ENCODE data around the gene EEF1AKMT1. TPM values are rescaled to one million over a fixed set of nuclear protein-coding genes. Genes with fewer than 3 reads are reported as not detected.

EEF1AKMT1 gene
- total RNA-seq, 1 experiment from 2014 or later: 9.2 TPM

- H3K27ac ChIP-seq (ENCODE audit: low read depth, low read length, poor library complexity, severe bottlenecking): no peak overlapping the region
- H3K36me3 ChIP-seq (ENCODE audit: insufficient read depth, low read length, poor library complexity, severe bottlenecking): no peaks in the 10 kb centered on the region
- intact Hi-C loops (cut with micrococcal nuclease; ENCODE audit: unreplicated experiment): loop anchor here (5.0 kb wide), 1 partner anchor 207 kb away; no protein-coding TSS in a partner anchor
- no peaks in the 10 kb centered on the region for H3K9me3 ChIP-seq (ENCODE audit: low read depth, low read length, poor library complexity, severe bottlenecking)
- TF ChIP-seq EZH2 (IDR thresholded peaks at IDR 0.05; ENCODE audit: borderline replicate concordance, low read depth, low read length, poor library complexity, severe bottlenecking) (no peak), CTCF (conservative IDR thresholded peaks at IDR 0.05; ENCODE audit: low read depth, low read length) (peak; percentile 37; the same call in 1 of the 2 replicates)
- ChIA-PET POLR2A (ENCODE audit: low non-redundant PET) (no interaction called here), CTCF (interaction anchor here (0.6 to 0.7 kb wide), 4 partner anchors 9 to 269 kb away, joined by 3 to 5 read pairs (median 4); partner anchors contain the start of gene XPO4)
- peaks cover 8% of the 10 kb centered on the region for H3K4me1 ChIP-seq (ENCODE audit: insufficient read depth, low read length, poor library complexity, severe bottlenecking)
- BruUV-seq (replicated peaks): no TSS peak
- H3K27me3 ChIP-seq (replicated peaks; ENCODE audit: insufficient read depth, low read depth, low read length, poor library complexity): no peaks in the 10 kb centered on the region
- H3K4me3 ChIP-seq (ENCODE audit: low read depth, low read length, poor library complexity, severe bottlenecking): peak overlapping the region; percentile 75
- DNase-seq (ENCODE audit: low spot score): peak; percentile 83
Measured at GRCh38 chr13:20703780-20704458, 69.8 kb downstream of the EEF1AKMT1 start.

GRCh38 chr13:20702915-20703779 lies 70.6 kb downstream of the EEF1AKMT1 start, which contains the start of gene IL17D:
IL17D (plus strand) TSS chr13:20703699; CDS start chr13:20704002, 303 bp downstream.
- Histone ChIP-seq H3K4me3 (ENCODE audit: low read depth, low read length, poor library complexity, severe bottlenecking) (peak within 1 kb of the TSS; percentile 75), H3K27me3 (replicated peaks; ENCODE audit: insufficient read depth, low read depth, low read length, poor library complexity) (no peaks in the 10 kb centered on the region), H3K4me1 (ENCODE audit: insufficient read depth, low read length, poor library complexity, severe bottlenecking) (peaks cover 8% of the 10 kb centered on the region), H3K27ac (ENCODE audit: low read depth, low read length, poor library complexity, severe bottlenecking) (peak within 1 kb of the TSS; percentile 15), H3K9me3 (ENCODE audit: low read depth, low read length, poor library complexity, severe bottlenecking) (no peaks in the 10 kb centered on the region), H3K36me3 (ENCODE audit: insufficient read depth, low read length, poor library complexity, severe bottlenecking) (no peaks in the 10 kb centered on the region)
- ChIA-PET CTCF (interaction anchor here (0.6 to 0.7 kb wide), 3 partner anchors 10 to 199 kb away, joined by 3 to 5 read pairs (median 4); partner anchors contain the start of gene XPO4), POLR2A (ENCODE audit: low non-redundant PET) (no interaction called here)
- BruUV-seq (replicated peaks): no TSS peak
- intact Hi-C loops (cut with micrococcal nuclease; ENCODE audit: unreplicated experiment): loop anchor here (5.0 kb wide), 1 partner anchor 206 kb away; no protein-coding TSS in a partner anchor
- no peak for TF ChIP-seq EZH2 (IDR thresholded peaks at IDR 0.05; ENCODE audit: borderline replicate concordance, low read depth, low read length, poor library complexity, severe bottlenecking)
- TF ChIP-seq CTCF (conservative IDR thresholded peaks at IDR 0.05; ENCODE audit: low read depth, low read length): 0 out of 2 replicates have a peak, but pooled peaks have one; percentile 12
- peak; percentile 45 for DNase-seq (ENCODE audit: low spot score)

DNA sequence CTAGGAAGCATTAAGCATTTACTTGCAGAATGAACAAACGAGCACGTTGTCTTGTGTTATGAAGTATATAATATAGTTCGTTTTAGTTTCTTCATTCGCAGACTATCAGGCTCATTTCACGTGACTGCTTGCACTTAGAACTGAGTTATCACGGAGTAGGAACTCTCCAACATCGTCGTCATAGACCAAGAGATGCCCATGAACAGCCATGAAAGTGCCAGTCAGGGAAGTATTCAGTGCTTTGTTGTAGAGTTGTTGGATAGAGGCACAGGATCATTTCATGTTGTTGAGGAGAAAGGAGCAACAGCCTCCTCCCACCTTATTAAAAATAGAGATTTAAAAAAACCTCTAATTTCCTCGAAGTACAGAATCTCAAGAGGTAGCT lies 71.2 kb downstream of the EEF1AKMT1 start:
- intact Hi-C loops (cut with micrococcal nuclease; ENCODE audit: unreplicated experiment): loop anchor here (5.0 kb wide), 1 partner anchor 205 kb away; no protein-coding TSS in a partner anchor
- TF ChIP-seq CTCF (conservative IDR thresholded peaks at IDR 0.05; ENCODE audit: low read depth, low read length) (no peak), EZH2 (IDR thresholded peaks at IDR 0.05; ENCODE audit: borderline replicate concordance, low read depth, low read length, poor library complexity, severe bottlenecking) (no peak)
- POLR2A ChIA-PET (ENCODE audit: low non-redundant PET): no interaction called here
- BruUV-seq (replicated peaks): TSS peak; percentile 79
- peak overlapping the region; percentile 75 for H3K4me3 ChIP-seq (ENCODE audit: low read depth, low read length, poor library complexity, severe bottlenecking)
- H3K4me1 ChIP-seq (ENCODE audit: insufficient read depth, low read length, poor library complexity, severe bottlenecking): peaks cover 8% of the 10 kb centered on the region
- H3K27ac ChIP-seq (ENCODE audit: low read depth, low read length, poor library complexity, severe bottlenecking): no peak overlapping the region
- DNase-seq (ENCODE audit: low spot score): no peak
- no peaks in the 10 kb centered on the region for H3K9me3 ChIP-seq (ENCODE audit: low read depth, low read length, poor library complexity, severe bottlenecking)
- no peaks in the 10 kb centered on the region for H3K27me3 ChIP-seq (replicated peaks; ENCODE audit: insufficient read depth, low read depth, low read length, poor library complexity)
- H3K36me3 ChIP-seq (ENCODE audit: insufficient read depth, low read length, poor library complexity, severe bottlenecking): no peaks in the 10 kb centered on the region
- CTCF ChIA-PET: no interaction called here

All from A673 (cell line).